ENCODE results near the gene SLC6A19. TPM values are rescaled to one million over a fixed set of nuclear protein-coding genes. Genes with fewer than 3 reads are reported as not detected.

Gene SLC6A19
- total and polyA plus RNA-seq, 2 of the 4 experiments (the other 2 are of a cell fraction): not detected

GRCh38 chr5:1240496-1241260 is 39.3 kb downstream of the SLC6A19 start:
- in situ Hi-C loops (cut with MboI; ENCODE audit: low sequenced_read_pairs) (no loop called here), intact Hi-C loops (cut with micrococcal nuclease) (no loop called here), dilution Hi-C loops (cut with HindIII; ENCODE audit: low sequenced_read_pairs, unreplicated experiment) (no loop called here)
- no peak overlapping the region for H3K9ac ChIP-seq (ENCODE audit: low read depth, low read length)
- H3K27me3 ChIP-seq (ENCODE audit: control insufficient read depth, insufficient read depth, low read length): peaks cover 2% of the 10 kb centered on the region; the same call in 1 of the 2 replicates
- 69% methylated on average over 18 of the region's 29 CpGs; no CpG with 5 or more reads in 1 of the 2 experiments for WGBS, 2 experiments (ENCODE audit: extremely low coverage in 2 of 2, insufficient read length in 1 of 2)
- no peak overlapping the region for H4K8ac ChIP-seq (ENCODE audit: low read depth in 2 of 2, low read length in 2 of 2)
- no peaks in the 10 kb centered on the region for H3K36me3 ChIP-seq (ENCODE audit: control insufficient read depth, insufficient read depth, low read length)
- H3K4ac ChIP-seq (ENCODE audit: low read depth, low read length): no peak overlapping the region
- H3K56ac ChIP-seq (ENCODE audit: extremely low read depth, insufficient read depth, low read length): no peak overlapping the region
- no peaks in the 10 kb centered on the region for H3K9me1 ChIP-seq (ENCODE audit: insufficient read depth, low read length)
- H3K79me1 ChIP-seq (ENCODE audit: low read depth in 1 of 2, low read length in 2 of 2): no peaks in the 10 kb centered on the region
- peak overlapping the region; percentile 65 for H2AK9ac ChIP-seq (replicated peaks; ENCODE audit: low read depth, low read length, poor library complexity)
- ATAC-seq (ENCODE audit: low read depth) (no peak), DNase-seq (no peak)
- no peak overlapping the region for H3K14ac ChIP-seq (replicated peaks; ENCODE audit: low read depth, low read length)
- H3K4me2 ChIP-seq (ENCODE audit: low read depth, low read length): no peak overlapping the region
- H3K23ac ChIP-seq (ENCODE audit: low read depth, low read length): no peak overlapping the region
- no peaks in the 10 kb centered on the region for H3K4me1 ChIP-seq (ENCODE audit: control insufficient read depth, insufficient read depth, low read length)
- peaks cover 4% of the 10 kb centered on the region; the same call in 1 of the 2 replicates for H3K9me3 ChIP-seq (ENCODE audit: control insufficient read depth, insufficient read depth, low read length)
- TF ChIP-seq CEBPB (IDR thresholded peaks at IDR 0.05; ENCODE audit: low read depth, low read length): no peak
- TF ChIP-seq BHLHE40 (IDR thresholded peaks at IDR 0.05; ENCODE audit: low read depth, low read length): no peak
- no peak overlapping the region for H2BK15ac ChIP-seq (ENCODE audit: low read depth, low read length)
- H3K27ac ChIP-seq (ENCODE audit: insufficient read depth, low read length): no peak overlapping the region
- no peak overlapping the region for H4K5ac ChIP-seq (ENCODE audit: low read depth, low read length)
- BruUV-seq (replicated peaks): no TSS peak
- H2BK120ac ChIP-seq (ENCODE audit: low read depth, low read length): no peak overlapping the region
- ChIA-PET POLR2A (ENCODE audit: unreplicated experiment) (no interaction called here), CTCF (interaction anchor here (0.7 kb wide), 1 partner anchor 366 kb away, joined by 3 read pairs; no protein-coding TSS in a partner anchor)
- H3K4me3 ChIP-seq (ENCODE audit: insufficient read depth, low read depth, low read length): no peak overlapping the region
- H2BK5ac ChIP-seq (ENCODE audit: low read depth, low read length, poor library complexity, severe bottlenecking): no peak overlapping the region
- no peak overlapping the region for H2AK5ac ChIP-seq (ENCODE audit: low read depth, low read length)
- no peak overlapping the region for H4K91ac ChIP-seq (ENCODE audit: insufficient read depth, low read depth, low read length)
- no peak overlapping the region for H2AFZ ChIP-seq (replicated peaks; ENCODE audit: low read length, poor library complexity)
- H3K18ac ChIP-seq (ENCODE audit: low read depth, low read length): no peak overlapping the region
- H2BK20ac ChIP-seq (ENCODE audit: low read depth, low read length): no peak overlapping the region
- no peaks in the 10 kb centered on the region for H4K20me1 ChIP-seq (ENCODE audit: insufficient read depth, low read length)

Data from IMR-90 (cell line).